GM12878 (cell line): Measurements from ENCODE around the gene TNFSF9. TPM values are rescaled to one million over a fixed set of nuclear protein-coding genes. Genes with fewer than 3 reads are reported as not detected.

Experiments used
- GABPA ChIP-seq: IDR thresholded peaks from 2 replicates; pipeline ENCODE4 v1.6.1; 2014; ENCODE audit warnings: antibody characterized with exemption, low read depth, mild to moderate bottlenecking, inconsistent platforms
- POLR2A ChIP-seq: IDR thresholded peaks from 2 replicates; pipeline ENCODE4 v1.6.1; 2011; ENCODE audit warnings: low read depth, mild to moderate bottlenecking, low read length
- POLR2AphosphoS2 ChIP-seq: IDR thresholded peaks from 2 replicates; pipeline ENCODE4 v1.6.1; 2011; ENCODE audit warnings: low read depth, mild to moderate bottlenecking, low read length, improper control_type of control experiment, moderate library complexity
- TARDBP ChIP-seq: IDR thresholded peaks from 2 replicates; pipeline ENCODE4 v1.6.1; 2016; ENCODE audit warnings: borderline replicate concordance
- TCF7 ChIP-seq: IDR thresholded peaks from 2 replicates; pipeline ENCODE4 v1.6.1; 2014; ENCODE audit warnings: antibody characterized with exemption, borderline replicate concordance
- polyA plus RNA-seq, 11 experiments: library from polyadenylated mRNA; depleted of rRNA in 4 of 11; unstranded in 6 of 11; stranded (reverse) in 5 of 11; fragments of >200 nt; fragmentation: Nextera tagmentation in 4 of 11; fragmentation: Illumina TruSeq in 1 of 11; extraction: Ambion mirVana in 4 of 11; extraction: Trizol in 1 of 11; gene quantifications; 1 replicate in 1 of 11; 2 replicates in 10 of 11; pipeline versions ENCODE4 v1.2.1 to v1.2.3, GENCODE V29; 2011 to 2016; ENCODE audit warnings: inconsistent platforms in 2 of 11, missing spikeins in 2 of 11, low read depth in 1 of 11
- total RNA-seq, 4 experiments: library from RNA; depleted of rRNA in 3 of 4; stranded (reverse); fragments of >200 nt in 3 of 4; fragmentation: Illumina TruSeq in 1 of 4; extraction: Trizol in 1 of 4; gene quantifications; 2 replicates each; pipeline versions ENCODE4 v1.2.1 to v1.2.3, GENCODE V29; 2013 to 2021
- TF ChIP-seq, protein P1 (sequence below): fragments of 450-650 bp; formaldehyde crosslinking; IDR thresholded peaks from 2 replicates; pipeline ENCODE4 v1.5.0; 2022; ENCODE audit warnings: mild to moderate bottlenecking, missing genetic modification characterization
- TF ChIP-seq, protein P2 (sequence below): fragments of 450-650 bp; IDR thresholded peaks from 2 replicates; pipeline ENCODE4 v1.6.1; 2014; ENCODE audit warnings: mild to moderate bottlenecking
- TF ChIP-seq, protein P3 (sequence below): fragments of 450-650 bp; formaldehyde crosslinking; IDR thresholded peaks from 2 replicates; pipeline ENCODE4 v1.4.0; 2020; ENCODE audit warnings: mild to moderate bottlenecking, moderate library complexity
- TF ChIP-seq, protein P4 (sequence below): IDR thresholded peaks from 2 replicates; pipeline ENCODE4 v1.6.1; 2011; ENCODE audit warnings: borderline replicate concordance, low read depth, mild to moderate bottlenecking, moderate library complexity, low read length; ENCODE audit not compliant: insufficient read depth, poor library complexity, severe bottlenecking

Gene TNFSF9
- total and polyA plus RNA-seq, 10 of the 15 experiments (the other 5 are each of a cell fraction or from before 2014, with no cell fraction given), result 6.2 to 75.3 (median 22.1) TPM

DNA sequence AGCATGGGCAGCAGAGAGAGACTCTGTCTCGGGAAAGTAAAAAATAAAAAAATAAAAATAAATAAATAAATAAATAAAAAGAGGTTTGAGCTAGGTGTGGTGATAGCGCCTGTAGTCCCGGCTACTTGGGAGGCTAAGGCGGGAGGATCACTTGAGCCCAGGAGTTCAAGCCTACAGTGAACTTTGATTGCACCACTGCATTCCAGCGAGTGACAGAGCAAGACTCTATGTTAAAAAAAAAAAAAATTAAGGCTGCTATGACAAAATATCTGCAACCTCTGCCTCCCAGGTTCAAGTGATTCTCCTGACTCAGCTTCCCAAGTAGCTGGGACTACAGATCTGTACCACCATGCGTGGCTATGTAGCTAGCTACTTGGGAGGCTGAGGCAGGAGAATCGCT lies 46.0 kb upstream of the TNFSF9 start (continued):
- TF ChIP-seq TCF7 (no peak), POLR2A (no peak), GABPA (no peak), TARDBP (no peak), POLR2AphosphoS2 (no peak)
- TF ChIP-seq, protein P1, sequence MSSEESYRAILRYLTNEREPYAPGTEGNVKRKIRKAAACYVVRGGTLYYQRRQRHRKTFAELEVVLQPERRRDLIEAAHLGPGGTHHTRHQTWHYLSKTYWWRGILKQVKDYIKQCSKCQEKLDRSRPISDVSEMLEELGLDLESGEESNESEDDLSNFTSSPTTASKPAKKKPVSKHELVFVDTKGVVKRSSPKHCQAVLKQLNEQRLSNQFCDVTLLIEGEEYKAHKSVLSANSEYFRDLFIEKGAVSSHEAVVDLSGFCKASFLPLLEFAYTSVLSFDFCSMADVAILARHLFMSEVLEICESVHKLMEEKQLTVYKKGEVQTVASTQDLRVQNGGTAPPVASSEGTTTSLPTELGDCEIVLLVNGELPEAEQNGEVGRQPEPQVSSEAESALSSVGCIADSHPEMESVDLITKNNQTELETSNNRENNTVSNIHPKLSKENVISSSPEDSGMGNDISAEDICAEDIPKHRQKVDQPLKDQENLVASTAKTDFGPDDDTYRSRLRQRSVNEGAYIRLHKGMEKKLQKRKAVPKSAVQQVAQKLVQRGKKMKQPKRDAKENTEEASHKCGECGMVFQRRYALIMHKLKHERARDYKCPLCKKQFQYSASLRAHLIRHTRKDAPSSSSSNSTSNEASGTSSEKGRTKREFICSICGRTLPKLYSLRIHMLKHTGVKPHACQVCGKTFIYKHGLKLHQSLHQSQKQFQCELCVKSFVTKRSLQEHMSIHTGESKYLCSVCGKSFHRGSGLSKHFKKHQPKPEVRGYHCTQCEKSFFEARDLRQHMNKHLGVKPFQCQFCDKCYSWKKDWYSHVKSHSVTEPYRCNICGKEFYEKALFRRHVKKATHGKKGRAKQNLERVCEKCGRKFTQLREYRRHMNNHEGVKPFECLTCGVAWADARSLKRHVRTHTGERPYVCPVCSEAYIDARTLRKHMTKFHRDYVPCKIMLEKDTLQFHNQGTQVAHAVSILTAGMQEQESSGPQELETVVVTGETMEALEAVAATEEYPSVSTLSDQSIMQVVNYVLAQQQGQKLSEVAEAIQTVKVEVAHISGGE (CRISPR knock-in tag), result no peak
- TF ChIP-seq, protein P2, sequence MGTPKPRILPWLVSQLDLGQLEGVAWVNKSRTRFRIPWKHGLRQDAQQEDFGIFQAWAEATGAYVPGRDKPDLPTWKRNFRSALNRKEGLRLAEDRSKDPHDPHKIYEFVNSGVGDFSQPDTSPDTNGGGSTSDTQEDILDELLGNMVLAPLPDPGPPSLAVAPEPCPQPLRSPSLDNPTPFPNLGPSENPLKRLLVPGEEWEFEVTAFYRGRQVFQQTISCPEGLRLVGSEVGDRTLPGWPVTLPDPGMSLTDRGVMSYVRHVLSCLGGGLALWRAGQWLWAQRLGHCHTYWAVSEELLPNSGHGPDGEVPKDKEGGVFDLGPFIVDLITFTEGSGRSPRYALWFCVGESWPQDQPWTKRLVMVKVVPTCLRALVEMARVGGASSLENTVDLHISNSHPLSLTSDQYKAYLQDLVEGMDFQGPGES, result no peak
- TF ChIP-seq, protein P3, sequence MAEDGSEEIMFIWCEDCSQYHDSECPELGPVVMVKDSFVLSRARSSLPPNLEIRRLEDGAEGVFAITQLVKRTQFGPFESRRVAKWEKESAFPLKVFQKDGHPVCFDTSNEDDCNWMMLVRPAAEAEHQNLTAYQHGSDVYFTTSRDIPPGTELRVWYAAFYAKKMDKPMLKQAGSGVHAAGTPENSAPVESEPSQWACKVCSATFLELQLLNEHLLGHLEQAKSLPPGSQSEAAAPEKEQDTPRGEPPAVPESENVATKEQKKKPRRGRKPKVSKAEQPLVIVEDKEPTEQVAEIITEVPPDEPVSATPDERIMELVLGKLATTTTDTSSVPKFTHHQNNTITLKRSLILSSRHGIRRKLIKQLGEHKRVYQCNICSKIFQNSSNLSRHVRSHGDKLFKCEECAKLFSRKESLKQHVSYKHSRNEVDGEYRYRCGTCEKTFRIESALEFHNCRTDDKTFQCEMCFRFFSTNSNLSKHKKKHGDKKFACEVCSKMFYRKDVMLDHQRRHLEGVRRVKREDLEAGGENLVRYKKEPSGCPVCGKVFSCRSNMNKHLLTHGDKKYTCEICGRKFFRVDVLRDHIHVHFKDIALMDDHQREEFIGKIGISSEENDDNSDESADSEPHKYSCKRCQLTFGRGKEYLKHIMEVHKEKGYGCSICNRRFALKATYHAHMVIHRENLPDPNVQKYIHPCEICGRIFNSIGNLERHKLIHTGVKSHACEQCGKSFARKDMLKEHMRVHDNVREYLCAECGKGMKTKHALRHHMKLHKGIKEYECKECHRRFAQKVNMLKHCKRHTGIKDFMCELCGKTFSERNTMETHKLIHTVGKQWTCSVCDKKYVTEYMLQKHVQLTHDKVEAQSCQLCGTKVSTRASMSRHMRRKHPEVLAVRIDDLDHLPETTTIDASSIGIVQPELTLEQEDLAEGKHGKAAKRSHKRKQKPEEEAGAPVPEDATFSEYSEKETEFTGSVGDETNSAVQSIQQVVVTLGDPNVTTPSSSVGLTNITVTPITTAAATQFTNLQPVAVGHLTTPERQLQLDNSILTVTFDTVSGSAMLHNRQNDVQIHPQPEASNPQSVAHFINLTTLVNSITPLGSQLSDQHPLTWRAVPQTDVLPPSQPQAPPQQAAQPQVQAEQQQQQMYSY (CRISPR knock-in tag), result no peak
- TF ChIP-seq, protein P4, sequence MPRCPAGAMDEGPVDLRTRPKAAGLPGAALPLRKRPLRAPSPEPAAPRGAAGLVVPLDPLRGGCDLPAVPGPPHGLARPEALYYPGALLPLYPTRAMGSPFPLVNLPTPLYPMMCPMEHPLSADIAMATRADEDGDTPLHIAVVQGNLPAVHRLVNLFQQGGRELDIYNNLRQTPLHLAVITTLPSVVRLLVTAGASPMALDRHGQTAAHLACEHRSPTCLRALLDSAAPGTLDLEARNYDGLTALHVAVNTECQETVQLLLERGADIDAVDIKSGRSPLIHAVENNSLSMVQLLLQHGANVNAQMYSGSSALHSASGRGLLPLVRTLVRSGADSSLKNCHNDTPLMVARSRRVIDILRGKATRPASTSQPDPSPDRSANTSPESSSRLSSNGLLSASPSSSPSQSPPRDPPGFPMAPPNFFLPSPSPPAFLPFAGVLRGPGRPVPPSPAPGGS, result no peak
- TF ChIP-seq, all 136 proteins: peak for 0
